Thoracic aorta endothelial cell (primary cell): ENCODE measurements around the gene USP53. TPM values are rescaled to one million over a fixed set of nuclear protein-coding genes. Genes with fewer than 3 reads are reported as not detected.

Experiments used
- total RNA-seq: library from RNA; depleted of rRNA; stranded (reverse); fragments of >200 nt; gene quantifications from 2 replicates; pipeline ENCODE4 v1.2.3, GENCODE V29; 2012

Gene USP53
- total RNA-seq = 80.9 and 162 TPM in 2 replicates

DNA sequence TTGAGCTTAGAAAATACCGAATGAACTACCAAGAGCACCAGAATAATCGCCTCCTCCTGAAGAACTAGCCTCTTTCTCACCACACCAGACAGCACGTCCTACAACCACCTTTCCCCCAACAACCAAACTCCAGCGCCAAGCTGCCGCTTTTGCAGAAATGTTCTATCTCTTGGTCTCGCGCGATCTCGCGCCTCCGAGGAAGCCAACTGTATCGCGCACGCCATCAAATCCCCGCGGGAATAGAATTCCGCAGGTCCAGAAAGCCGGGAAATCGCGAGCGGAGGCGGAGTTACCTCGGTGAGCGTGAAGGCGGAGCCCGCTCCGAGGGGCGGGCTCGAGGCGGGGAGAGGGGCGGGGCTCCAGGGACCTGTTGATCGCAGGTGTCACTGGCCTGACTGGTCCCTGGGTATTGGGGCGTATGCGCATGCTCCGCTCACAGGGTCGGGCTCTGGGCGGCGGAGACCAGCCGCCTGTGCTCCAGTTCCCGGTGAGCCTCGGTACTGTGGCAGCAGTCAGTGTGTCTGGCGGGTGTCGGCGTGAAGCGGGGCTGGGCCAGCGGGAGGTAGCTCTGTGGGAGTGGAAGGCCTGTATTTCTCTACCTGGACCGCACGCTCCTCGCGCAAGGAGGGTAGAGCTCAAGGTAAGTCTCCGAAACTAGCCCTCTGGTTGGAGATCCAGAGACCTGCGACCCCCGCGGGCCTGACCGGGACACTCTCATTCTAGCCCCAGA lies at the start of gene USP53:
Gene USP53, plus strand, starts transcription at position 480 of the 730 bp plus-strand sequence. CDS start 27,047 bp downstream, outside the sequence.

GRCh38 chr4:119321921-119322687 lies 109.6 kb downstream of the USP53 start, which contains the start of gene FABP2:
Gene FABP2 (minus strand): TSS chr4:119322138. CDS start chr4:119322102, 36 bp downstream.

Other genes starting within 250 kb of the USP53 start
- 0.13 and 0.36 TPM in 2 replicates for gene MYOZ2, start 76.9 kb upstream of the USP53 start, total RNA-seq
- not detected in 2 replicates for gene FABP2, start 109.4 kb downstream of the USP53 start, total RNA-seq